Limb (tissue), 2 donors: ENCODE data around the gene ARHGEF7.
"Not testable (repeated sequence)": the region's sequence is repeated elsewhere in the genome, so short reads cannot be mapped to it uniquely, and the experiment has no call there.

Experiments used
- DNase-seq, 2 donors: peaks; one replicate each; pipeline ENCODE4 v3.0.0-alpha.2; 2016; ENCODE audit errors: extremely low spot score in 2 of 2

ARHGEF7 gene

DNA sequence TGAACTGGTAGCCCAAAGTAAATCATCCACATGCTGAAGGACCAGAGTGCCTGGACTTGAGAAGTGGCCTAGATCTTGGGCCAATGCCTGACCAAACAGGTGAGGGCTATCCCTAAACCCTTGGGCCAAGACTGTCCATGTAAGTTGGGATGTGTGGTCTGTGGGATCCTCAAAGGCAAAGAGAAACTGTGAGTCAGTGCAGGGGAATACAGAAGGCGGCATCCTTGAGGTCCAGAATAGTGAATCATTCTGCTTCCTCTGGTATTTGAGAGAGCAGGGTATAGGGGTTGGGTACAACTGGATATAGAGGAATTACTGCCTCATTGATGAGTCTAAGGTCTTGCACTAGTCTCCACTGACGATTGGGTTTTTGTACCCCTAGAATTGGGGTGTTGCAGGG, 79.5 kb downstream of the ARHGEF7 start:
- not testable (repeated sequence) for DNase-seq

DNA sequence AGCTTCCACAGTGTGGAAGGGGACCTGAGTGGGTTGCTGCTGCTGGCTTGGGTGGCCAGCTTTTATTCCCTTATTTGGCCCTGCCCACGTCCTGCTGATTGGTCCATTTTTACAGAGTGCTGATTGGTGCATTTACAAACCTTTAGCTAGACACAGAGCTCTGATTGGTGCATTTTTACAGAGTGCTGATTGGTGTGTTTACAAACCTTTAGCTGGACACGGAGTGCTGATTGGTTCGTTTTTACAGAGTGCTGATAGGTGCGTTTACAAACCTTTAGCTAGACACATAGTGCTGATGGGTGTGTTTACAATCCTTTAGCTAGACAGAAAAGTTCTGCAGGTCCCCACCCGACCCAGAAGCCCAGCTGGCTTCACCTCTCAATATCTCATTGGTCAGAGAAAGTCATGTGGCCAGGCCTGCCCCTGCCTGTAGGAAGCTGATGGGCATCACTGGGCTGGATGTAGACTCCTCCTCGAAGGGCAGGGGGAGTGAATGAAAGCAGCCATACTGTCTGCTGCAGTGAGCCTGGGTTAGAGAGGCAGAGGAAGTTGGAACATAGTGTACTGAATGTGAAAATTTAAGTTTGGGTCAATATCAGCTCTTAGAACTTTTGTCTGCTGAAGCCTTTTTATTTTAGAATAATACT, 83.7 kb downstream of the ARHGEF7 start:
- DNase-seq, result not testable (repeated sequence)

DNA sequence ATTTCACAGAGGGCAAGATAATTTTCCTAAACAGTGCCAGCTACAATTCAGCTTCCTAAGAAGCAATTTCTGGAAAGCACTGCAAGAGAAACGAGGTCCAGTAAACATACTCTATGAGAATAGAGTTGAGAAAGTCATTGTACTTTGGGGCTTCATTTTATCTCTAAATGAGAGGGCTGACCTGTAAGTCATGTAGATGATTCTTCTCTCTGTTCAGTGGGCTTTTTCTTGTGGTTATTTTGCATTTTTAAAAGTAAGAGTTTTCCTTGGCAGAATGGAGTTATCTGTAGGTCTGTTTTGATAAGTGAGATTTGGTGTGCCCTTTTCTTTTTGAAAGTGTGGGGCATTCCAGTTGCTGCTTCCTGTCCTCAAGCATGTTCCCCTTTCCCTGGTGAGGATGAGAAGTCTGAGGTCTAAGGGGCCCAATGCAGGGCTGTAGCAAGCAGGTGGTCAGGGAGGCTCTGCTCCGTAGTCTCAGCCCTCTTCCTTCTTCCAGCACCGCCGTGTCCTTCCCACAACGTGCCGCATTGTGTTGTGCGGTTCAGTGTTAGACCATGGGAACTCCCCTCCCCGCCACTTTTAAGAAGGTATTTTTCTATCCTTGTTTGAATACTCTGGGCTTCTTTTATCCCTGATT, 86.3 kb downstream of the ARHGEF7 start:
- DNase-seq, result no peak

DNA sequence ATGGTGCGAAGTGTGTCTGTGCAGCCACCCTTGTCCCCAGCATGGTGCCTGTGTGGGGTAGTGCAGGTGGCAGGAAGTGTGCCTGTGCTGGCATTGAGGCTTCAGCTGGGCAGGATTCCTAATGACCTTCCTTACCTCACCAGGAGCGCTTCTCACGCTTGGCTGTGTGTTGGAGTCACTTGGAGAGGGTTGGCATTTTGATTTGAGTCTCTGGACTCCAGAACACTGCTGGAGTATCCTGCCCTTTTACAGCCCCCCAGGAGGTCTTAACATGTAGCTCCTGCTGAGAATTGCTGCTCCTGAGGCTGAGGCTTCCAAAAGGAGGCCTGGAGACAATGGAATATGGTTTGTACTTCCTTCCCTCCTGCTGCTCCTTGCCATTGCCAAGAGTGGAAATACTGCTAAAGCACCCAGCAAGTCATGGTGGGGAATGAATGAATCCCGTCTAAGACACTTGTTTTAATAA, 87.1 kb downstream of the ARHGEF7 start:
- no peak for DNase-seq

DNA sequence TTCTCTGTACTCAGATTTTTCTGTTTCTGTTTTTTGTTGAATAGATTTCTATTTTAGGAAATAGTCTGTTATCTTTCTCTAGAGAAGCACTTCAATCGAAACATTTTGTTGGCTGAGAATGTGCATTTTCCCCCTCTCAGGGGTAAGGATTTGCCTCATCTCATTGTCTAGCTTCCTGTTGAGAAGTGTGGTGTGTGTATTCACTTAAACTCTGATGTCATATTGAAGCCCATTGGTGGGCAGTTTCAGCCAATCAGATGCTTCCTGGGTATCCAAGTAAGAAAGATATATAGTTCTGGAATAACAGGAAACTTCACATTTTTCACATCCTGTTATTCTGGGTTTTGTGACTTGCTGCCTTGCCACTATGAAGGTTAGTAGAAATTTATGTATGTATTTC, 87.6 kb downstream of the ARHGEF7 start:
- DNase-seq, result peak in 1 of 2 donors; percentile 76

DNA sequence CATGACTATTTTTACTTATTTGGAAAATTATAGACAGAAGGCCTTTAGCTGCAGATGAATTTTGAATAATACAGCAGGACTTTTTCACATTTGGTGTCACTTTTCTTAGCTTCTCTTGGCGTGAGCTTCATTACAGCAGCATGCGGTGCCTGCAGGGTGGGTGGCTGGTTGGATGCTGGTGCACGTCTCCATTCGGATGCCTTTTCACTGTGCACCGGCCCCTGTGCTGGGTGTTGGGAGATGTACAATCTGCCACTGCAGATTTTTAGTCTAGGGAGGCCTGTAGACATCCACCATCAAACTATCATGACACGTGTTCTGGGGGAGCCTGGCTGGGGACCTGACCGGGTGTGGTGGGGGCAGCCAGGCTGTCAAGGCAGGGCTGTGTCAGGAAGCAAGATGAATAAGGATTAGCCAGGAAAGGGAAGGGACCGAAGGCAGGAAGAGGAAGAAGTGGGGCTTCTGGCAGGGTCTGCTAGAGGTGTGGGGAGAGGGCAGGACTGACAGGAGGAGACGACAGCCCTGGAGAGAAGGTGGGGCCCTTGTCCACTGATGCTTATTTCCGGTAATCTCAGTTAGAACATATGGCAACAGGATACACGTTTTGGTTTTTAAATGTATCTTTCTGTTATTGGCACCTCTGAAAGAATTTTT, 88.8 kb downstream of the ARHGEF7 start:
- DNase-seq, result no peak

DNA sequence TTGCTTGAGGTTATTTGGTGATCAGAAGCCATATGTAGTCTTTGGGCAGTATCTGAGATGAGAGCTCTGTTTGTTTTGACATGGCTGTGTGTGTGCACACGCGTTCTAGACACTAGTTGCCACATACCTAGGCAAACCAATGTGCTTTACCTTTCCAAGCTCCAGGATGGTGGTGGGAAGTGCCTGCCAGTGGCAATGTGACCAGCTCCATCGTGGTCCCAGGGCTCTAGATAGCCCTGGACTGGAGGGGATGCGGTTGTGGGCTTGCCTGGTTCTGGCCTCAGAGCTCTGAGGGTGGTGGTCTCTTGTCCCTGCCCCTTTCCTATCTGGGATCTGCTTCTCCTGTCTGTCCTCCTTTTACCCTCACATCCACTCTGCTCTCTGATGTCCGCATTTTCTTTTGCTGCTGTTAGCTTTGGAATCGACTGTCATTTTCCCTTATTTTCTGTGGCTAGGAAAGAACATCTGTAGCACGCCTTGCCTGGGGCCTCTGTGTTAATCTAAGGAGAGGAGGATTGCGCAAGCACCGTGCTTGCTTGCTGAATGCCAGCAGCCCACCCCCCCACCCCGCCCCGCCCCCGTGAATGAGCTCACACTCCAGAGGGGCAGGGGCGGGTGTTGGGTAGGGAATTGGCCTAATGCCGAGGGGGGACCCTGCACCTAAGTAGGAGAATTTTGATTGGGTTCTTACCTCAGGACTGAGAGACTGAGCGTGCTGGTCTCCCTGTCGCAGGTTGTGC, 89.5 kb downstream of the ARHGEF7 start:
- peak; percentile 66 to 71 for DNase-seq

DNA sequence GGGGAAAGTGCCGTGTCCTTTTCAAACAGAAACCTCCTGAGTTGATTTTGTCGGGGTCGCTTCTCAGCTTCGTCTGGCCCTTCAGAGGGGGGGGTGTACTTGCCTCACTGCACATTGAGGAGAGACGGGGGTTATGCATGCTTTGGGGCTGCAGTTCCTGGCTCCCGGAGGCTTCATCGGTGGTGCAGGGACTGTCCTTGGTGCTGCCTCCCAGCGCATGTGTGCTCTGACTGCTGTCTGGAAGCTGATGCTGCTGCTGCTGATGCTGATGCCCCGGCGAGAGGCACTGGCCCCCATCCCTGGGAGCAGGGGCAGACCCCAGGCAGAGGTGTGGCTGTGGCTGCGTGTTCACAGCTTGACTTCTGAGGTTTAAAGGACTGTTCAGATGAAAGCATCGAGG, 91.0 kb downstream of the ARHGEF7 start:
- DNase-seq, result no peak

DNA sequence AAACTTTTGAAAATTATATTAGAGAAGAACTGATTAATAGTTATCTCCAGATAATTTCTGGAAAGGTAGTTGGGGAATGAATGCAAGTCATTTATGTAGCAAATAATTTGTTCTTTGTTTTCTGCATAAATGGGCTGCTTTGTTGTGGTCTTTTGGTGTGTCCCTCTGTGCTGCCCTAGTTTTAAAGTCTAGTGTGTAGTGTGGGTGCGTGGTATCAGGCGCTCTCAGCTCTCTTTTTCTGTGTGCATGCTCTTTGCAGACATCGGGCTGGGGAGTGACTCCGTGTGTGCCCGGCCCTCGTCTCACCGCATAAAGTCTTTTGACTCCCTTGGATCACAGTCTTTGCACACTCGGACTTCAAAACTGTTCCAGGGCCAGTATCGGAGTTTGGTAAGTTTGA, 94.5 kb downstream of the ARHGEF7 start:
- DNase-seq, result no peak

DNA sequence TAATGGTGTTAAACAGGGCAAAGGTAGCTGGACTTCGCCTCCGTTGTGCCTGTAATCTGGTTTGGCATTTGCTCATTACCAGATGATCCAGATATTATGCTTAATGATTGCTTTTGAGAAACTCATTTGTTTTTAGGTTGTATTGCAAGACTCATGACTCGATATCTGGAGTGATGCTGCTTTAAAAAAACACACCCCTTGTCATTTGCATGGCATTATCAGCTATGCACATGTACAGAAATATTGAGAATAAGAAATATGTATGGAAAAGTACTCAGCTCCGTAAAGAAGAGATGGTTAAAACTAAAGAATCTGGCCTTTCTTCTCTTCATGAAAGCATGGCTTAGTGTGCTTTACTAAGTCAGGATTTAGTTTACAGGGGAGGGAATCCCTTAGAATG, 95.0 kb downstream of the ARHGEF7 start:
- no peak for DNase-seq

DNA sequence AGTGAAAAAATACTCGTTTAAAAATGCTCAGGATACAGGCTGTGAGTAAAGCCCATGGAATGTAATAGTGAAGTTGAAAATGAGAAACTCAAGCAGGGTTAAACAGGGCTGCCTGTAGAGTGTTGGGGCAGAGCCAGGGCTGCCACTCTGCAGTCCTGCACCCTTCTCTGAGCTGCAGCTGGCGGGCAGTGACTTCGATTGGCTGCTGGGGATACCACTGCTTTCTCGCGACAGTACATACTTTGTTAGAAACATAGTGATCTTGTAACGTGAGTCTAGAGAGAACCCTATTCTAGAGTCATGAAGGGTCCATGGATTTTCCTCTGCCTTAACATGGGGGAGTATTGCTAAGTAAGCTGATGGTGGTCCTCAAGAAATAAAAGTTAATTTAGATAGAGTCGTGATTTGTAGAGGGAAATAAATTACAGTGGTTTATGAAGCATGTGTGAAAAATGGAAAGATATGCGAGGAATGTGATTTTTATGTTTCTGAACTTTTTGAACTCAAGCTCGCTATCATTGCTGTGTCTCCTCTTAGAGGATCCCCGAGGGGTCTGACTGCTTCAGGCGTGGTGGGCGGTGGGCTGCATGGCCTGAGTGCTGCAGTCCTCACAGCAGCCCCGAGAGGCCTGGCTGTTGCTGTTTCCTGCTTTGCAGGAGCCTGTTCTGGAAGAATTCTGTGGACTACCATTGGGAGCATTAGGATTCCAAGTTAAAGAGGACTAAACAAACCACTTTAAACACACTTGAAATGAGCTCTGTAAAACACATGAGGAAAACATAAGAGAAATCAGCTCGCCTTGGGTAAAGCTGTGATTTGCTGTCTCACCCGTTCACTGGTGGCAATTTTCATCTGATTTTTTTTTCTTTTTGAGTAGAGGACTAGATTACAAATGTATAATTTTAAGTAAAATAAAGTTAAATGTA, 95.7 kb downstream of the ARHGEF7 start:
- DNase-seq, result peak in 1 of 2 donors; percentile 62

DNA sequence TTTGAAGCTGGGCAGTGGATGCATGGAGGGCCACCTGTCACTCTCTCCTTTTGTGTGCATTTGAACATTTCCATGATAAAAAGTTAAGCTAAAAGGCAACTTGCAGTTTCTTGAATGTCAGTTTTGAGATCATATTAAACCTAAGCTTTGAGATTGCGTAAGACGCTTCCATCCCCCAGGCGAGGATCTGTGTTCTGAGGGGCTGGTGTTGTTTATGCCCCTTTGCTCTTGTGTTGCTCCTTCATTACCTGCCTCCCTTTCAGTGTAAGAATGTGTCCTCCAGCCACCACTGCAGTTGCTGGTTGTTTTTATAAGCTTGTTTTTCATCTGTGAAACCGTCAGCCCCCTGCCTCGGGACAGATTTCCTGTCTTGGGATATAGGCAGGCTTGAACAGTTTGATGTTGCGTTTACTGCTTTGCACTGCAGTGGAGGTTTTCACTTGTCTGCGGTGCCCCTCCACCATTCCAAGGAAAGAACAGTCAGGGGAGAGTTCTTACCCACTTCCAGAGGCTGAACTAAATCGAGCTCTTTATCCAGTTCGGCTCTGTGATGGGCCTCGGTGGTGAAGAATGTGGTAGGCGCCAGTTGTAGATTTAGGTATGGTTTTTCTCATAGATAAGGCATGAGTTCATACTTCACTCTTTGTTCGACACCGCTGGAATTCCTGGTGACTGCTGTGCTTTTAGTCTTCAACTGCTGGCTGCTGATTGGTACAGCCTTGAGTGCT, 96.8 kb downstream of the ARHGEF7 start:
- DNase-seq, result no peak

DNA sequence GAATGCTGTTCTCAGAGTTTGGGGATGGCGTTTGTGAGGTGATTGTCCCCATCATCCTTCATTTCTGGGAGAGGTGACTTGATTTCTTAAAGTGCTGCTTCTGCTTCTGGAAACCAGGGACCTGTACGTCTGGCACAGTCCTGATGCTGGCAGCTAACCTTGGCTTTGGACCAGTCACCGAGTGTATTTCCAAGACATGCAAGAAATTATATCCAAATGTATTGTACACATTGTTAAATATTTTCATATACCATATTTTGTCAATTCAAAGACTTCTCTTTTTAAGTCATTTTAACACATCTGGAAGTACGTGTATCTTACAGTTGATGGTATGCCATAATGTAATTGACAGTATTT, 97.4 kb downstream of the ARHGEF7 start:
- DNase-seq, result no peak

DNA sequence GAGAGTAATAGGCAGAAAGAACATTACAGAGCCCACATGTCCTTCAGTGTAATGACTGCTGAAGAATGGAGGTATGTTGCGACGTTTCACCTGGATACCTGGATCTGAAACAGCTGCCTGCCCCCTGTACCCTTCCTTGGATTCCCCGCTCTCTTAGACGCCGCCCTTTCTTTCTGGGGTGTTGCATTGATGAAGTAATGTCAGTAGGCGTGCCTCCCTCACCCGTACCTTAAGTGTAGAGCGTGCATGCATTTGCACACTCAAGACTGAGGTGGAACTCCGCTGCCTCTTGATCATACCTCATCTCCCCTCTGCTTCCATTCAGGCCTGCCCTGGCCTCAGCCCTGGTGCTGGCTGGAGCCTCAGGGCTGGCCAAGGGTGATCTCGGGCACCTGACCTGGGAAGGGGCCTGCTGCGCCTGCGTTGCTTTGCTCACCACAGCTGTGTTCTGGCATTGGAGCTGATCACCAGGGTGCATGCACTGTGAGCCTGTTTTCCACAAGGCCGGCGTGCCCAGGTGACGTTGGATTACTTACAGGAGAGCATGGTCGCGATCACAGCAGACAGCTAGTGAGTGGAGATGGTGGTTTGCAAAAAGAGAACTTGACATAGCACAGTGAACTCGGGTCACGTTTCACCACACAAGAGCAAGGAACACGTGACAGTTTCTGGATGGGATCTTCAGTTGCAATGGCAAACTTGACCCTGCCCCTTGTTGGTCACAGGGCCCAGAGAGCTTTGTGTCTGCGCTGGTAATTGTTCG, 99.0 kb downstream of the ARHGEF7 start:
- no peak for DNase-seq

DNA sequence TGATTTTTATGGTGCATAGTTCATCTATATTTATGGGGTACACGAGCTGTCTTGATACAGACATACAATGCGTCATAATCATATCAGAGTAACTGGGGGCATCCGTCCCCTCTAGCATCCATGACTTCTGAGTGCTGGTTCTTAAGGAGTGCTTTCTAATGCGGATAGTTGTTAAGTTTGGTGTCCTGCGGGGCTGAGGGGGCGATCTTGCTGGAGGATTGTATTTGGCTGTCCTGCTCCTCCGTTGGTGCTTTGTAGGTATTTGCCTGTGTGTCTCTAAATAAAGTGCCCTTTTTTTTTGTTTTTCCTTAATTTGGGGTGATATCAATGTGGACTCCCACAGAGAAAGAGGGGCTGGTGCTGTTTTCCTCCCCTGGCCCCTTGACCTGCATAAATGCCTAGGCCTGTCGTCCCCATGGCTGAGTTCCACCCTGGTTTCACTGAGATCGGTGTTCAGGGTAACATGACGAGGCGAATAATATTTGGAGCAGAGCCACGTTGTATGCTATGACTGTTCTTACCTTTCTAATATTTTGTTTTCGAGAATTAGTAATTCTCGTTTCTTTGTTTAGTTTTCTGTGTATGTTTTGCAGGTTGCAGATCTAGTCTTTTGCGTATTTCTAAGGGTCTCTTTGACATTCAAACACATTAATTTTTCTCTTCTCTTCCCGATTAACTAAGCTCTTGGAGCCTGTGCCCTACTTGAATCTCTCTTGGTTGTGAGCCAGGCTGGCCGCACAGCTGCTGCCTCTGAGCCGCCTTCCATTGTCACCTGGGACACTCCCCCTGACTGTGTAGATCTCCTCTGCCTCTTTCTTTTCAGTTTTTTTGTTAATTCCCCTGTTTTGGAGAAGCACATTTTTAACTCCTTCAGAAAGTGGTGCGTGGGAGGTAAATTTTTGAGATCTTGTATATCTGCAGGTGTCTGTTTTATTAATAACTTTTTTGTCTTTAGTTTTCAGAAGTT, 100.3 kb downstream of the ARHGEF7 start:
- DNase-seq, result no peak

DNA sequence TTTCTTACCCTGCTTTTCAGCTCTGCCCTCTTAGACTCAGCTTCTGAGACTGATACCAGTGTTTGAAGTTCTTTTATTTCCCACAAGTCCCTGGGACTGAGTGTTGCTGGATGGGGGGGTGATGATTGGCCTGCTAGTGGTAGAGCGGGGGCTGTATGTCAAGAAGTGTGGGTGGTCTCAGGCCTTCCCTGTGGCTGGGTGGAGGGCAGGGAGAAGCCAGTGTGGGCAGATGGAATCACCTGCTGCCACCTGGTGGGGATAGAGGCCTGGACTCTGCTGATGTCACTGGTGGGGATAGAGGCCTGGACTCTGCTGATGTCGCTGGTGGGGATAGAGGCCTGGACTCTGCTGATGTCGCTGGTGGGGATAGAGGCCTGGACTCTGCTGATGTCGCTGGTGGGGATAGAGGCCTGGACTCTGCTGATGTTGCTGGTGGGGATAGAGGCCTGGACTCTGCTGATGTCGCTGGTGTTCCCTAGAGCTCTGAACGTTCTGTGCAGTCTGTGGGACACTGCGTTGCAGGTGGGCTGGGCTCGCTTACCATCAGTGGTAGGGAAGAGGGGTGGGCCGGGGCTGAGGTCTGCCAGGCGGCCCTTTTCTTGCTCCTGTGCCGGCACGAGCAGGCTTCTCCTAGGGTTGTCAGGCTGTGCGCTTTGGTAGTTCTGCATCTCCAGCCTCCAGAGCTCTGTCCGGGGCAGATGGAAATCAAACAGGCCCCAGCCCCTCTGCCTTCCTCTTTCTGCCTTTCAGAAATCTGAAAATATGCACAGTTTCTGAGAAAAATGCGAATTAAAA, 101.3 kb downstream of the ARHGEF7 start:
- DNase-seq, result peak in 1 of 2 donors; percentile 70

DNA sequence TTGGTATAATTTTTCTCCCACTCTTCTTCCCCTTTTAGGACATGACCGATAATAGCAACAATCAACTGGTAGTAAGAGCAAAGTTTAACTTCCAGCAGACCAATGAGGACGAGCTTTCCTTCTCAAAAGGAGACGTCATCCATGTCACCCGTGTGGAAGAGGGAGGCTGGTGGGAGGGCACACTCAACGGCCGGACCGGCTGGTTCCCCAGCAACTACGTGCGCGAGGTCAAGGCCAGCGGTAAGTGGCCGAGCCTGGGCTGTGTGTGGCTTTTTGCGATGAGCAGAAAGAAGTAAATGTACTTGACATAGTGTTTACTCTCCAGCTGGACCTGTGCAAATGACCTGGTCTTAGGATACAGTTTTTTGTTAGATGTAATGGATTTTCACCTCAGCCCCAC, 102.5 kb downstream of the ARHGEF7 start:
- DNase-seq, result no peak

DNA sequence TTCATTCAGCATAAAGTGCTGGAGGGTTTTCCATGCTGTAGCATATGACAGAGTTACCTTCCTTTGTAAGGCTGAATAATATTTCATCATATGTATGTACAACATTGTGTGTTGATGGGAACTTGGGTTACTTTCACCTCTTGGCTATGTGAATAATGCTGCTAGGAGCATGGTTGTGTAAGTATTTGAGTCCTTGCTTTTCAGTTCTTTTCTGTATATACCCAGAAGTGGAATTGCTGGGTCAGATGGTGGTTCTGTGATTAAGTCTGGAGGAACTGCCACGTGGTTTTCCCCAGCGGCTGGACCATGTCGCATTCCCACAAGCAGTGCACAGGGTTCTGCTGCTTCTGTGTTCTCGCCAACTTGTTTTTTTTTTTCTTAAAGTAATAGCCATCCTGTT, 104.2 kb downstream of the ARHGEF7 start:
- no peak for DNase-seq
